8988T (cell line): Measurements from ENCODE around the gene POLN.

Source experiments
- DNase-seq: peaks from one replicate; pipeline ENCODE4 v3.0.0; 2011

POLN gene

DNA sequence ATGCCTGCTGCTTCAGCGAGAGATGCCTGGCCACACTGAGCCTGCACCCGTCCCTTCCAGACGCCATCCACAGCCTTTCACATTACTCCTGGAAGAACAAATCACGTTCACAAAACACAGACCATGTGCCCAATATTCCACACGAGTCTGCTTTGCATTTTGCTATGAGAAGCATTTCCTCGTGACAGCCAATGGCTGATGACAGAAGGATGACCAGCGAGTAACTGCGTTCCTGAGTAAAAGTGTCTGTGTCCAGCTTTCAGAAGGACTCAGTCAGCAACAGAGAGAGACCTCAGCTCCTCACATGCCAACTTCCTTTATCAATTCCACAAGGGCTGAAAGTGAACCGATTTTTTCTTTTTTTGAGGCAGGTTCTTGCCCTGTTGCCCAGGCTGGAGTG lies 163.3 kb downstream of the POLN start:
- no peak for DNase-seq

DNA sequence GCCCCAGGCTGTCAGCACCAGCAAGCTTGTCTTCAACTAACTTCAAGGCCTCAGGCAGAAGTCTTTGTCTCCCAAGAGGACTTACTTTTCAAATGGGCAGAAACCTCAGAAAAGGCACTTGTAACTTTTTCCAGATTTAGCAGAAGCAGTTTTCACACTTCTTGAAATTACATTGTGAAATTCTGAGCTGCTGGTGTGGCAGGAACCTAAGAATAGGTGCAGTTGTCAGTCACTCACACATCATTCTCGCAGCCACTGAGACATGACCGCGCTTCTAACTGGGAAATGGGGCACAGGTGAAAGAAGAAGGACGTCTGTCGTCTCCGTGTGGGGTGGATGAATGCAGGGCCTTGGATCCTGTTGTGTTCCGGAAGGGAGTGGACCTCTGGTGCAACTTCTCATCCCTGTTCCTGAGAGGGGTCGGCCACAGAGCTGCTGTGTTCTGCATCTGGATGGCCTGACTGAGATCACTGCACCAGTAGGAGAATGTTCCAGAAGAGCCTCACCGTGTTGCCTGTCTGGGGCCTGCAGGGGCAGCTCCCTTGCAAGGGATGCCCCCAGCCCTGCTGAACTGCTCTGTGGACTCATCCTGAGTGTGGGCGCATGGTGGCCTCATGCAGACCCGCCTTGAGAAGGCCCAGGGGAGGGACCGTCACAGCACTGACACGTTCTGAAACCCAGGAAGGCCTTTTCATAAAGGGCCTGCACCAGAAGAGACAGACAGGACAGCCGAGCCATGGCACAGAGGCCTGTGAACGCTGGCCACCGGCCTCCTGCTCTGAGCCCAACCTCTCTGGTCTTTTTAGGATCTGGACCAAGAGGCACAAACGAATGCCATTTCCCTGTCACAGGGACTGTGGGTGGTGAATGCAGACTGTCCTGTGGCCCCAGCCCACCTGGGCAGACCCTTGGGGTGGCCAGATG lies 164.1 kb downstream of the POLN start:
- no peak for DNase-seq

DNA sequence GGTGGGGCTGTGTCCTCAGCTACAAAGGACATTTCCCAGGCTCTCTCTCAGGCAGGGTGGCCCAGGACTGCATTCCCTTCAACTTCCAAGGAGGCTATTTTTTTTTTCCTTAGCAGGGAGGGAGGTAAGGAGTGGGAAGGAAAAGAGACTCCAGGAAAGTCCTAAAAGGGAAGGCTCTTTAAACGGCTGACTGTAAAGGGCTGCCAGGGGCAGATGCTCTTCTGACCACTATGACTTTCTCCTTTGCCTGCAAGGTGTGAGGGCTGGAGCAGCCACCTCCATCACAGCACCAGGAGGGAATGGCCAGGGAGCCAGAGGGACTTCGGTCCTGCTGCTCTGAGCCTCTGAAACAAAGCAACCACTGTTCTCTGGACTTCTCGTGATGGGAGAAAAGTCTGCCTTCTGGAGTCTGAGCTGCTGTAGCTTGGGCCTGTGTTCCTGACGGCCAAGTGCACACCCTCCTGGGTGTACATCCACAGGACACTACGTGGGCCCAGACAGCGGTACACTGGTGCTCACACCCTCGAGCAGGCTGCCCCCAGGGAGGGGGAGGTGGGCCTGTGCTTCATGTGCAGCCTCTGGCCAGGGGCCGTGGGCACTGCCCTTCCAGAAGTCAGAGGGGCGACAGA lies 164.9 kb downstream of the POLN start:
- no peak for DNase-seq

DNA sequence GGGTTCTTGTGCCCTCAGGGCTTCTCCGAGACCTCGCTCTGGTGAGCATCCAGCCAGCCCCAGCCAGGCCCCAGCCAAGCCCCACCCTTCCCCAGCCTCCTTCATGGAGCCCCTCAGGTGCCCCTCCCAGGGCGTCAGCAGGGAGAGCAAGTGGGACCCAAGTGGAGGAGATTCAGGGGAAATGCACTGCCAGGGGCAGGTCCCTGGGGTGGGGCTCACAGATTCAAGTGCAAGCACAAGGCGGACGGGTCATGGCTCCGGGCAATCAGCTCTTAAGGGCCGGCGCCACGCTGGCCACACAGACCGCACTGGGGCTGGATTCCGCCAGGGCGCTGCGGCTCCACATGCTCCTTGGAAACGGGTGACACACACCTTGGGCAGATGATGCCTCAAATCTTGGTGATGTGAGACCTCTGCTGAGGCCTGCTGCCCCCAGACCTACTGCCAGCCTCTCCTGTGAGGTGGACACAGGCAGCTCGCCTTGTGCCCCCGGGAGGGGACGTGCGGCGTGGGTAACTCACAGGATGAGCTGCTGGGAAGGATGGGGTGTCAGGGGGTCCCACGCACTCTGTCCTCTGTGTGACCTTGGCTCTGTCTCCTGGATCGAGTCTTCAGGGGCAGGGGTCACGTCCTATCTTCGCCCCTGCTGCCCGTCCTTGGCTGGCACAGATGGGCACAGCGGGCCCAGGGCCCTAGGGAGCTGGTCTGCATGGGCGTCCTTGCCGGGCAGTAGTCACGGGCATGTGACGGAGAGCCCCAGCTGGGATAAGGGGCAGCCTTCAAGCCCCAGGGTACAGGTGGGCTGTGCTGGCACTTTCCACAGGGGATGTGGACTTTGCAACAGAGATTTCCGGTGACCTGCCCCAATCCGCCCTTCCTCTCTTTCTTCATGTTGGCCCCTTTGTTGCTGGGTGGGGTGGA lies 165.7 kb downstream of the POLN start:
- no peak for DNase-seq

DNA sequence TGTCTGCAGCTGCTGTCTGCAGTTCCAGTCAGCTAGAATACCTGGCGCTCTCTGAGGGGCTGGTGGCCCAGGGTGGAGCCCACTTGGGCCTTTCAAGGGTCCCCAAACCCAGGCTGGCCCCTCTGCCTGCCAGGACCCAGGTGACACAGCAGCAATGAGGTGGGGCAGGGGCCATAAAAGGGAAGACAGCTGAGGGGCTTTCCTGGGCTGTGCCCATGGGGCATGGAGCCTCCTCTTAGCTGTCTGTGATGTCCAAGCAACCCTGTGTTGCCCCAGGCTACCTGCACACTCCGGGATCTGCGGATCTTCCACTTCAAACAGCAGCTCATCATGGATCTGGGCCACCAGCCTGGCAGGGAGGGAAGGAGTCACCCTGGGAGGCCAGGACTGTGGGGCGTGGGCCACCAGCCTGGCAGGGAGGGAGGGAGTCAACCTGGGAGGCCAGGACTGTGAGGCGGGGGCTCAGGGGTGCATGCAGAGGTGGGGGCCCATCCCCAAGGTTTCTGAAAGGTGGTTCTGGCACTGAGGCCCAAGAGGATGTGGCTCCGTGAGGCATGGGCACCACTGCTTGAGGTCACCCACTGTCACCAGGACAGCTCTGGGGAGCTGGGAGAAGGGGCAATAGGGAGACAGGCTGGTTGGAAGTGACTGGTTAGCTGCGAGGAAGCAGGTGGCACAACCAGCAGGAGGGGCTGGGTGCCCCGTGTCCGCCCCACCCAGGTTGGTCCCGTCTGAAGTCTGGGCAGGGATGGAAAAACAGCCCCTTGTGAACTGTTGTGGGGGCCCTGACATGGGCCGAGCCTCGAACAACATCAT lies 166.5 kb downstream of the POLN start:
- DNase-seq = no peak

DNA sequence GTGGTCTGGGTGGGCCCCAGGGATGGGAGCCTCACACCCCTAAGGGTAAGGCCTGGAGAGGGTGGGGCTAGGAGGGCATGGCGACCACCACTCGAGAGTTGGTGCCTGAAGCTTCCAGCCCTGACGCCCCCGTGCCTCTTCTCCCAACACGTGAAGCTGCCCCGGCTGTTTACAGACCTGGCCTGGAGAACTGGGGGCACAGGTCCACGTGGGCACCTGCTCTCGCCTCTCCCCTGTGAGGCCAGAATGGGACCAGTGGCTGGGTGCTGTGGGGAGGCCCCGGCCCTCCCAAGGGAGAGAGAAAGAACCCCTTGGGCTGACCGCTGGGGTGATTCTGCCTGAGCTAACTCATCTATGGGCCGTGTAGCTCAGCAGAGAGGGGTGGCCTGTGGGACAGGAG lies 167.3 kb downstream of the POLN start:
- DNase-seq = no peak

DNA sequence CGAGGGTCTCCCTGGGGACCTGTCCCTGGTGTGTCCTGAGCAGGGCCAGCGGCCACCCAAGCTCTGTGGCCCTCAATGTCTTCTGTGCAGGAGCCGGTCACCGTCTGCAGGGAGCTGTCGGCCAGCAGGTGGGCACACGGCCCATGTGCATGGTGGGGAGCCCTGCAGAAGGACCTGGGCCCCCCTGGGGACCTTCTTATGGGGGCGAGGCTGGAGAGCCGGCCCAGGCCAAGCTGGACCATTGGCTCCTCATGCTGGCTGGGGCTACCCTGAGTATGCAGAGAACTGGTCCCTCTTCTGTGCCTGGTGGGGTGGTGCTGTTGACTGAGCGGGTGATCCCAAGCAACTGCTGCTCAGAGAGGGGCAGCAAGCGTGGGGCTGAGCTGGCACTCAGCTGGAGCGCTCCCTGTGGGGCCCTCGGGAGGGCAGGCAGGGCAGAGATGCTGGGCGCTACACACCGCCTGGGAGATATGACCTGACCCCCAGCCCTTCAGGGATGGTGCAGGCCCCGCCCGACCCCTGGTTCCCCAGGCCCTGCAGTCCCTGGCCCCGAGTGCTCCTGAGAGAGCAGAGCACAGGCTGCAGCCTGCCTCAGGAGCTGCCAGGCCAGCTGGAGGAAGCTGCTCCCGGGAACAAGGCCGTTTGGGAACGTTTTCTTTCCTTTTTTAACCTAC lies 168.0 kb downstream of the POLN start:
- DNase-seq = no peak

DNA sequence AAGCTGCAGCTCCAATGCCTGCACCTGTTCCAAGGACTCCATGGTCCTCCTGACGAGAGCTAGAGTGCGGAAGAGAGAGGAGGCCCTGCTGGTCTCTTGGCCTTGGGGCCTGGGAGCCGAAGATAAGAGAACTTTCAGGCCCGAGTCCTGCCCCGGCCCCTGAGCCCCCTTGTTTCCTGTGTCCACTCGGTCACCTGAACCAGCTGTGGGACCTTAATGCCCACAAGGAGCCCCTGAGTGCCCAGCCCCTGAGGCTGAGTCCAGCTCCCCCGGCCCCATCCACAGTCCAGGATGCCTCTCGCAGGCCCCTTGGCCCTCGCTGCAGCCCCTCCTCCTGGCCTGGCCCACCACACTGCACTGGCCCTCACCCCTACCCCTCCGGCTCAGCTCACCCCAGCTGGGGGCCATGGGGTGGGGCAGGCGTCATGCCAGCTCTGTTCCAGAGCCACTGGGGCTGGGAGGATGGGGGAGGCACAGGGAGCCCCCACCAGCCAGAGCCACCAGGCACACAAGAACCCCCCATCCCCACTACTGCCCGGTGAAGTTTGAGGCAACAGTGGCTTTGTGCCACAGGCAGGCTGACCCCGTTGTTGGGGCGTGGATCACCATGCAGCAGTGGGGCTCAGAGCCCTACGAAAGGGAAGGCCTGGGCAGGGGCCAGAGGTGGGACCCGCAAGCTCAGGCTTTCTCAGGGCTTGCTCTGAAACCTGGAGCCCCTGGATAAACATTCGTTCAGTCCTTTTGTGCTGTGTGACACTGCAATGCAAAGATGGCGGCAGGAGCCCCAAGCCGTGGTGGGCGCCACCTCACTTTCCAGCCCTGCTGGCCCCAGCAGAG lies 168.7 kb downstream of the POLN start:
- DNase-seq = no peak

DNA sequence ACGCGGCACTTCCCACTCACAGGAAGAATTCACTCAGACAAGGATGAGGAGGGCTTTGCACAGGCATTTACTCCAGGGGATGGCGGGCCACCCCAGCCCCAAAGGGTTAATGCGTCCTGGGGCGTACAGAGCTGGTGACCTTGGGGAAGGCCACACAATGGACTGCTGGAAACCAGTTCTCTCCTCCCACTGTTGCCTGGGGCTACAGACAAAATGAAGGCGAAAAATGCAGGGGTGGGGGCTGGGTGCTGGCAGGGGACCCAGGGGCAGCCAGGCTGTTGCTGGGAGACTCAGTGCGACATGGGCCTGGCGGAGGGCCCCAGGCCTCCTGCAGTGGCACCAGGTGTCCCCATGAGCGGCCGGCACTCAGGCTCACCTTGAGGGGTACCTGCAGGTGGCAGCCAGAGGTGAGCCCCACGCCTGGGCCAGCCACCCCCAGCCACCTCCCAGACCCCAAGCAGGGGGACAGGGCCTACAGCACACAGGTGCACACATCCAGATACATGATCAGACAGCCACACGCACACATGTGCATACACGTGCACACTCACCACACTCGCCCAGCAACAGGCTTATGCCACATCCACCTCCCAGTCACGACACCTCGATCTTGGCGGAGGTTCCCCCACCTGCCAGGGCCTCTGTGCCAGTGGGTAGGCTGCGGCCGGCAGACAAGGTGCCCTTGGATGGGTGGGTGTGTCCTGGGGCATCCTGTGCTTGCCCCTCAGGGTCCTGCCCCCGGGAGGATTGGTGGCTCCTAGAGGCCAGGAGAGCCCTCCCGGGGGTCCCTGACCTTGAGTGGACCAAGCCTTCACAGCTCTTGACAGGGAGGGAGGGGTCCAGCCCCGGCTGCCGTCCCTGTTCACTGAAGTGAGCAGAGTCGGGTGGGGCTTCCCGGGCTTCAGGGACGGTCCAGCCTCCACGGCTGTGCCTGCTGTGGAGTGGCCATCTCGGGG lies 169.7 kb downstream of the POLN start:
- no peak for DNase-seq

DNA sequence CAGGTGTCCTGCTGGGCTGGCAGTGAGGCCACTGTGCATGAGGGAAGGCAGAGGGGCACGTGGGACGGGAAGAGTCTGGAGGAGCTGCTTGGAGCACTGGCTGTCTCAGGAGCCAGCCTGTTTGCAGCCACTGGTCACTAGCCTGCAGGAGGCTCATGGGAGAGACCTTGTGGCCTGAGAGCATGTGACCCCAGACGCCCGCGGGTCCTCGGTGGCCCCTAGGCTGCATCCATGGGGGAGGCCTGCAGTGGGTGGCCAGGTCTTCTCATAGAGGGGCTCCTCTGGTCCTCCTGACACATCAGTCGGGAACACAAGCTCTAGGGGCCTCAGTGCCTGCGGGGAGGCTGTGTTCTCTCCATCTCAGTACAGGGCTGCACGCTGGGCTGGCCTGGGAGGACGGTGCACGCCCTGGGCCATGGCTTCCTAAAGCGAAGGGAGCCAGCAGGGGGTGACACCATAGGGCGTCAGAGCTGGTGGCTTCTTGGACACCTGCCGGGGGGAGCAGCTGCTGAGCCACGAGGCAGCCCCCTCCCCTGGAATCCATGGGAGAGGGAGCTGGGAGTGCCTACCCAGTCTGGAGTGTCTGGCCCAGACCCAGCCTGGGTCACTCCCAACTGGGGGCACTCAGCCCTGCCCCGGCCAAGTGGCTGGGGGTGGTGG lies 170.5 kb downstream of the POLN start:
- DNase-seq = no peak

DNA sequence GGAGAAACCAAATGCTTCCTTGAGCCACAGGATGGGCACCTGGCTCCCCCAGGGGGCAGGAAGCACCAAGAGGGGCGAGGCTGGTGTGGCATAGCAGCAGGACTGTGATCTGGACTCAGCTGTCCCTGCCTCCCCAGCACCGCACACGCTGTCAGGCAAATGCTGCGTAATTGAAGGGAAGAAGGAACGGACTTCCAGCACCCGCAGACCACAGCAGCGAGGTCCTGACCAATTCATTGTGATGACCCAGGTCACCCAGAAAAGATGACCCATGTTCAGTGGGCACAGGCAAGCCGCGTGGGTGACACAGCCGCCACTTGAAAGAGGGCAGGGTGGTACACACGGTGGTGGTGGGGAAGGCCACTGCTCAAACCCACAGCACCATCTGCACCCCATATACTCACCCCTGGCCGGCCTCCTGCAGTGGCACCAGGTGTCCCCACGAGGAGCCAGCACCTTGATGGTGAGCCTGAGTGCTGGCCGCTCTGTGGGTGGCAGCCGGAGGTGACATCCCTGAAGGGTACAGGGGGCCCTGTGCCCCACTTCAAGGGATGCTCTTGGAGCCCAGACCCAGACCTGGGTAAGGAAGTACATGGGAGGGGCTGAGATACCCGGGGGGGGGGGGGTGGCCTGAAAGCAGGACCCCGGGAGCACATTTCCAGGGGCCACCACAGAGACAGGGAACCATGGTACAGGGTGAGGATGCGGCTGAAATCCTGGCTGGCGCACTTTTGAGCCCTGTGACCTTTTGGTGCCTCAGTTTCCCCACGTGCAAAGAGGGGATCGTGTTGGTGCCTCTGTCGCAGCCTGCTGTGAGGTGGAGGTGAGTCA lies 171.3 kb downstream of the POLN start:
- DNase-seq = no peak

DNA sequence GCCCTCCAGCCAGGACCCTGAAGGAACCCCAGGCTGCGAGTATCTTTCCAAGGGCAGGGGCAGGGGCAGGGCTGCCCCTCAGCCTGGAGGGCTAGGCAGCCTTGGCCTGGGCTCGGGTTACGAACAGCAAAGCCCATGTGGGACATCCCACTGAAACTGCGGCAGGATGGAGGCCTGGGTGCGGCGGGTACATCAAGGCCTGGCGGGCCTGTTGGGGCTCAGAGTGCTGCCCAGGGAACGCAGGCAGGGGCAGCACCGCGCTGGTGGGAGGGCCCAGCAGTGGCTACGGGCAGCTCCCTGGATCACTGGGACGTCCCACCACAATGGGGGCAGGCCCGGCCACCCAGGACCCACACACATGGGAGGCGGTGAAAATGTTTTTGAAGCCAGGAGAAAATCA lies 171.9 kb downstream of the POLN start:
- DNase-seq = no peak

DNA sequence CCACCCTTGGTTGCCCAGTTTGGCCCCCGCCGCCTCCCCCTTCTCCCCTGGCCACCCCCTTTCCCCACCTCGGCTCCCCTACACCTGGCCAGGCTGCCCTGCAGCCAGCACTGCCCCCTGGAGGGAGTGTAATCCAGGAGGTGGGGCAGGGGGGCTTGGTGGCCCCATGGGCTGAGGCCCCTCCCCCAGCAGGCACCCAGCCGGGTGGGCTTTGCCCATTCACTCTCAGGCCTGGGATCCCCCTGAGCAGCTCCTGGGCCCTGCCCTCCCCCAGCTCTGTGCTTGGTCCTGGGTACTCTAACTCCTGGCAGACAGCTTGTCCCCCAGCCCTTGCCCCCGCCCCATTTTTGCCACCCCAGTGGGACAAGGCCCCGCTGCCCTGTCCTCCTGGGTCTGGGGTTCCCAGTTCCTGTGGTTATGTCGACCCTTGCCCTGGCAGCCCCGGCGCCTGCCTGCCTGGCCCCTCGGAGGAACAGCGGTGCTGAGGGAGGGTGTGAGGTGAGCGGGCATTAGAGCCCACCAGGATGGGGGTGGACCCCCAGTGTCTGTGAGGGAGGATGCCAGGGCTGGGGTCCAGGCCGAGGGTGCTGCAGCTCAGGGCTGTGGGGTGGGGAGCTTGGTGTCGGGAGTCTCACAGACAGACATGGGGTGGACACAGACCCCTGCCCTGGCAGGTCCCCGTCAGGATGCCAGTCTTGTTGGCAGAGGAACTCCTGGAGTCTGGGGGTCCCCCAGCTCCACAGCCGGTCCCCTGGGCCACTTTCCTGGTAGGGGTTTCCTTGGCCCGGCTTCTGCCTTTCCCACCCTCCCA lies 172.6 kb downstream of the POLN start:
- no peak for DNase-seq

DNA sequence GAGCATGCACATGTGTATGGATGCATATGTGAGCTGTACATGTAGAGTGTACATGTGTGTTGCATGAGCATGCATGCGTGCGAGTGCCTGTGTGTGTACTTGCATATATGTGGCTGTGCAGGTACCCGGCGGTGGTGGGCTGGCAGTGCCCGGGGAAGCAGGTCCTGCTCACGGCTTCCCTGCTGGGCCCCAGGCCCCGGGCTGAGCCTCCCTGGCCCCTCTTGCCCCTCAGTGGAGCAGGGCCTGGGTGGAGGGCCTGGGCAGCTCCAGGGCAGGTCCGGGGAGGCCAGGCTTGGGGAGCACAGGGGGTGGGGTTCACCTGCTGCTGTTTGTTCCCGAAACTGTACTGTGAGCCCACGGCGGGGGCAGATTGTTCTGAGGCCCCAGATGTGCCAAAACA lies 173.4 kb downstream of the POLN start:
- no peak for DNase-seq

DNA sequence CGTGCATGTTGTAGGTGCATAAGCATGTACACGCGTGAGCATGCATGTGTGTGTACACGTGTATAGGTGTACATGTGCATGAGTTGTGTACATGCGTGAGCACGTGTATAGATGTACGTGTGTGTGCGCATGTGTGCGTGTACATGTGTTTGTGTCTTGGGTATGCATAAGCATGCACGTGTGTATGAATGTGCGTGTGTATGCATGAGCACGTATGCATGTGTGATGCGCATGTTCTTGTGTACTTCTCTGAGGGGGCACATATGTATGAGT lies 173.8 kb downstream of the POLN start:
- no peak for DNase-seq

DNA sequence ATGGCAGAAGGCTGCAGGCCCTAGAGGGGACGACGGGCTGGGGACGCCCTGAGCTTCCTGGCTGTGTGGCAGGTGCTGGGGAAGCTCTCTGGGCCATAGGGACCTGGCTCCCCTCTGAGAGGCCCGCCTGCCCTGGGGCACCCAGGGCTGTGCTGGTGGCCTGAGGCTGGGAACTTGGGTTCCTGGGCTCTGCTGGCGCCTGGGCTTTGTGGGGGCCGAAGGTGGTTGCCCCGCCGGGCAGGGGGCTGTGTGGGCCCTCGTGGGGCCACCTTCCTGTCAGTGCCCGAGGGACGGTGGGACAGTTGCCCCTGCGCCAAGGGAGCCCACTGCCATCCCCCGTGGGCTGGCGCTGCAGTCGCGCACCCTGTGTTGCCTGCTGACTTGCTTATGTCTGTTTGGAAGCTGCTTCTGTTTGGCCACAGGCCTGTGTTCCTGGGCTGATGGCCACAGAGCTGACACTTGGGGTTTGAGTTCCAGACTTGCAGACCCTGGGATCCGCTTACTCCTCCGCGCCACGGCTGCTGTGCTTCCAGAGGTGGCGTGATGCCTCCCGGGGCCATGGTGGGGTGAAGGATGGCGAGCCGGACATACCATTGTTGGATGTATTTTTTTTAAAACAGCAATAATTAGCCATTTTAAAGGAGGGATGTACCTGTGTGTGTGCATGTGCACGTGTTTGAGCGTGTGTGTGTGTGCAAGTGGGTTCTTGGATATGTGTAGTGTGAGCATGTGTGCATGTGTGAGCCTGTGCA lies 174.3 kb downstream of the POLN start:
- DNase-seq = no peak
